ENCODE results near the gene ILKAP. TPM values are rescaled to one million over a fixed set of nuclear protein-coding genes. Genes with fewer than 3 reads are reported as not detected.

The ILKAP gene
- total RNA-seq, 1 donor from 2014 or later: 70.2 TPM

- intact Hi-C loops (cut with micrococcal nuclease): no loop called here
These were observed 35.7 kb downstream of the ILKAP start for GRCh38 chr2:238167761-238168160.

- intact Hi-C loops (cut with micrococcal nuclease): no loop called here
These were observed 36.2 kb downstream of the ILKAP start for GRCh38 chr2:238167344-238167715.

- intact Hi-C loops (cut with micrococcal nuclease): no loop called here
These were observed 36.8 kb downstream of the ILKAP start for GRCh38 chr2:238166391-238167343.

- intact Hi-C loops (cut with micrococcal nuclease): no loop called here
These were observed 38.1 kb downstream of the ILKAP start for GRCh38 chr2:238165288-238165921.

GRCh38 chr2:238164906-238165287 is 38.6 kb downstream of the ILKAP start:
- intact Hi-C loops (cut with micrococcal nuclease): no loop called here

GRCh38 chr2:238163481-238164198 is 39.9 kb downstream of the ILKAP start:
- intact Hi-C loops (cut with micrococcal nuclease): no loop called here

- intact Hi-C loops (cut with micrococcal nuclease): no loop called here
These were observed 40.6 kb downstream of the ILKAP start for GRCh38 chr2:238162846-238163441.

GRCh38 chr2:238162251-238162845 is 41.1 kb downstream of the ILKAP start:
- intact Hi-C loops (cut with micrococcal nuclease): no loop called here

- intact Hi-C loops (cut with micrococcal nuclease): no loop called here
These were observed 42.0 kb downstream of the ILKAP start for GRCh38 chr2:238161291-238162051.

GRCh38 chr2:238160206-238161129 is 43.0 kb downstream of the ILKAP start:
- intact Hi-C loops (cut with micrococcal nuclease): no loop called here

GRCh38 chr2:238159661-238160205 is 43.8 kb downstream of the ILKAP start:
- intact Hi-C loops (cut with micrococcal nuclease): loop anchor here (1.0 kb wide), 1 partner anchor 104 kb away; no protein-coding TSS in a partner anchor

- intact Hi-C loops (cut with micrococcal nuclease): loop anchor here (1.0 kb wide), 1 partner anchor 104 kb away; no protein-coding TSS in a partner anchor
These were observed 44.4 kb downstream of the ILKAP start for GRCh38 chr2:238159071-238159539.

GRCh38 chr2:238158509-238159070 is 44.9 kb downstream of the ILKAP start, which contains the start of gene ERFE:
Gene ERFE (plus strand): TSS chr2:238158970. CDS start chr2:238159008, 38 bp downstream.
- intact Hi-C loops (cut with micrococcal nuclease): loop anchor here (1.0 kb wide), 2 partner anchors 105 to 300 kb away; no protein-coding TSS in a partner anchor

- intact Hi-C loops (cut with micrococcal nuclease): loop anchor here (1.0 kb wide), 1 partner anchor 300 kb away; no protein-coding TSS in a partner anchor
These were observed 45.4 kb downstream of the ILKAP start for GRCh38 chr2:238158018-238158508.

- intact Hi-C loops (cut with micrococcal nuclease): loop anchor here (1.0 kb wide), 1 partner anchor 299 kb away; no protein-coding TSS in a partner anchor
These were observed 45.9 kb downstream of the ILKAP start for GRCh38 chr2:238157506-238158017.

GRCh38 chr2:238155761-238156694 is 47.5 kb downstream of the ILKAP start:
- intact Hi-C loops (cut with micrococcal nuclease): no loop called here

All from T-helper 1 cell treated with Interleukin-12 subunit alpha and Interleukin-12 subunit beta and Interleukin-4 antibody, amounts not matched to agents 30 ng/mL and 1 ng/mL, for 36 hours (primary cell).